GM18511 (cell line): ENCODE measurements around the gene PPM1M.

Experiments used
- ATAC-seq: cut with Tn5 transposase; IDR thresholded peaks from one replicate; pipeline ENCODE4 v1.9.1; 2021; ENCODE audit warnings: mild to moderate bottlenecking, moderate library complexity; ENCODE audit not compliant: unreplicated experiment

Gene PPM1M

DNA sequence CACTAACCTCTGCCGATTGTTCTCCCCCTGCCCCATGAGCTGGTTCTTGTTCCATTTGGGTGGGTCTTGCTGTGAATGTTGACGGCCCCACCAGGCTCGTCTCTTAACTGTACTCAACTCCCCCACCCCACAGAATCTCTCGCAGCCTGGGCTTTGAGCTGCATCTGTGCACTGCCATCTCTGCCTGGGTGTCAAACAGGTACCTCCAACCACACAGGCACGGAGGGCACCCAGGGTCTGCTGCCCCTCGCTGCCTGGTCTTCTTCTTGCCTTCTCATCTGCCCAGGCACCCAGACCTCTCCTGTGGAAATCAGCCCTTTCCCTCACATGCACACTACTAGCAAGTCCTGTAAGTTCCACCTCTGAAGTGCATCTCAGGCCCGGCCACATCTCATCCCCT is 30.2 kb upstream of the PPM1M start:
- ATAC-seq: no peak

GRCh38 chr3:52216585-52217408 is 28.8 kb upstream of the PPM1M start:
- no peak for ATAC-seq

DNA sequence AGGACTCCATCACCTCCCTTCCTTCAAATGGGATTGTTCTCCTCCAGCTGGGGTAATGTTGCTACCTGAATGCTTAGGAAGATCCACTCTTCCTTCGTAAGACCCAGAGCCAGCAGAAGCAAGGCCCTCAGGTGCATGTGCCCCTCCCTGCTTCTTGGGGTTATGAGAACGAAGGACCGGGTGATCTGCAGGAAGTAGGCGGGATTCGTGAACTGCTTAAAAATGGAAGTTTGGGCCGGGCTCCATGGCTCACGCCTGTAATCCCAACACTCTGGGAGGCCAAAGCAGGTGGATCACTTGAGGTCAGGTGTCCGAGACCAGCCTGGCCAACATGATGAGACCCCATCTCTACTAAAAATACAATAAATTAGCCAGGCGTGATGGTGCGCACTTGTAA is 28.2 kb upstream of the PPM1M start:
- ATAC-seq: no peak

DNA sequence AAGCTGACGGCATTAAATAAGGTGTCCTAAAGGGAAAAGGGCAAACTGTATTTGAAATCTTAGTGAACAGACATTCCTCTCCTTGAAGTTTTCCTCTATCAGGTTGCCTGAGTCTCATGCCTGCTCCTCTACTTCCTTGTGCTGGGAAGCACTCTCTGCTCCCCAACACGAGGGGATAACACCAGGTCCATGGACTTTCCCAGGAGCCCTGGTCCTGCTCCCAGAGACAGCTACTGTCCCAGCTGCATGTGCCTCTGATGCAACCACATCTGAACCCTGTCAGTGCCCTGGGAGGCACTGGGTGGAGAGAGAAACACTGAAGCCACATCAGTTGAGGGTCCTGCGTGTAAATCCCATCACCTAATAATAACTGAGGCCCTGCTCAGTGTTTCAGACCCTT is 27.5 kb upstream of the PPM1M start:
- ATAC-seq: no peak

DNA sequence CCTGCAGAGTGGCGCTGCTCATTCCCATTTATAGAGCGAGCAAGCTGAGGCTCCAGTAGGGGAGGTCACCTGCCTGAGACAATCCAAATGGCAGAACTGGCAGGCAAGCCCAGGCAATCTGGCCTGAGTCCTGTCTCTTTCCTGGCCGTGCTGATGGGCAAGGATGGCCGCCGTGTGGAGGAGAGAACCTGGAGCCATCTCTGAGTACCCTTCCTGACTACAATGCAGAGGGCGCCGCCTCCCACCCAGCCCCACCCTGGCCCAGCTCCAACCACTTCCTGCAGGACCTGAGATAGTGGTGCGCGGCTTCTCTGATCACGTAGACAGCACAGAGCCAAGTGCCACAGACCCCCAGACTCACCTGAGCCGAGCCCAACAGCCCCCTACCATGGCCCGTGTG is 27.1 kb upstream of the PPM1M start:
- no peak for ATAC-seq

DNA sequence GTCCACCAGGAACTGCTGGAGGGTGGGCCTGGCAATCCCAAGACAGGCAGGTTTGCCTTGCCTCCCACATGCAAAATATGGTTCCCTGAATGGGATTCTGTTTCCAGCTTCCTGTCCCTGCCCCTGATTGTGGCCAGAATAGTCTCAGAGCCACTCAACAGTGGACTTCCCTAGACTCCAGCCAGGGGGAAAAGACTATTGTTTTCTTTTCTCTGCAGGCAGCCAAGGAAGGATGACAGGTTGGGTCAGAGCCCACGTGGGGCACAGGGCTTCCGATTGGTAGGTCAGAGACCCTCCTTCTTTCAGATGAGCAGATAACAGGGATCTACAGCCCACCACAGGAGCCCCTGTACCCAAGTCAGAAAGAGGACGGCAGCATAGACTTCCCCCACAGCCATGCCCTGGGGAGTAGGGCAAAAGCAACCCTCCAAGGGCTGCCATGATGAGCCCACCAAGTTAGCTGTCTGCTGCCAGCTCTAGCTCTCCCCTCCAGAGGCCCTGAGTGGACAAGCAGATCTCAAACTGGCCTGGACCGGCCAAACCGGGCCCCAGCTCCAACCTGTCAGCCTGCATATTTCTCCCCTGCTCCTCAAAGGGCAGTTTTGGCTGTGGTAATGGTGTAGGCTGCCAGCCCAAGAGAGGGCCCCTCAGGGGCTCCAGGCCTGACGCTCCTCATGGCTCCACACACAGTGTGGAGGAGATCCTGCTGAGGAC is 26.5 kb upstream of the PPM1M start:
- ATAC-seq: no peak

- peak; percentile 59 for ATAC-seq
Observed at GRCh38 chr3:52220380-52221026, 25.1 kb upstream of the PPM1M start.

DNA sequence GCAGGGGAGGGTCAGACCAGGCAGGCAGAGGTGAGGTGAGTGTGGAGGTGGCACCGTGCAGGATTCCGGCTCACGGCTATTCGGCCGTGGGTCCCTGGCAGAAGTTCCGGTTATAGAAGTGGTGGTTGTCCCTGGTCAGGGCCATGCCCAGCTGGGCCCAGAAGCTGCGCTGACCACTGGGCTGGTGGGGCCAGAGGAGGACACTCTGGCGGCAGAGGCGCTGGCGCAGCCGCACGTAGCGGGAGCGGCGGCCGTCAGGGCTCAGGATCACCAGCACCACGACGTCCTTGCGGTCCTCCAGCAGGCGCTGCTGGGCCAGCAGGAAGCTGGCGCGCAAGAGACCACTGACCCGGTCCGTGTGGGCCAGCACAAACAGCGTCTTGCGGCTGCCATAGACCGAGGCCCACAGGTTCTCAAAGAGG is 24.4 kb upstream of the PPM1M start:
- no peak for ATAC-seq

- no peak for ATAC-seq
Observed at GRCh38 chr3:52221563-52222318, 23.8 kb upstream of the PPM1M start.

DNA sequence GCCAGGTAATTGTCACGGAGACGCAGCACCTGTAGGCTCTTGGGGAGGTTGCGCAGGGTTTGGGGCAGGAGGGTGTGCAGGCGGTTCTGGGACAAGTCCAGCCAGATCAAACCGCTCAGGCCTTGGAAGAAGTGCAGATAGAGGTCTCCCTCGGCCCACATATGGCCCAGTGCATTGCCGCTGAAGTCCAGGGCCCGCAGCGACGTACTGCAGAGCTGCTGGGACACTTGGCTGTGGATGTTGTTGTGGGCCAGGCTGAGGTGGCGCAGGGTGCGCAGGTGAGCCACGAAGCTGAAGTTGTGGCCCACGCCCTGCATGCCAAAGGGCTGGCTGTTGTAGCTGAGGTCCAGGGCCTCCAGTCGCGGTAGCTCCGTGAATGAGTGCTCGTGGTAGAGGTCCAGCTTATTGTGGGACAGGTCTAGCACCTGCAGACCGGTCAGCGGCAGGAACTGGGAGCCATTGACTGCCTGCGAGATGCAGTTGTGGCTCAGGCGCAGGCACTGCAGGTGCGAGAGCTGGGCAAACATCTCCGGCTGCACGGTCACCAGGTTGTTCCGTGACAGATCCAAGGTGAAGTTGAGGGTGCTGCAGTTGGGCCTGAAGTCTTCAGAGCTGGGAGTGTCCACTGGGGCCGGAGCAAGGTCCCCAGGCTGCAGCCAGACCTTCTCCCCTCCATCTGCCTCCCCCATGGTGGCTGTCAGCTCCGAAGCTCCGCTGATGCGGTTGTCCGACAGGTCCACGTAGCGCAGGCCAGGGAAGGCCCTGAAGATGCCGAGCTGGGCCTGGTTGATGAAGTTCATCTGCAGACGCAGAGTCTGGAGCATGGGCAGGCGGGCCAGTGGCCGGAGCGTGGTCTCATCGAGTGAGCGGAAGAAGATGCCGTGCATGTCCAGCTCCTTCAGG is 23.0 kb upstream of the PPM1M start:
- no peak for ATAC-seq

GRCh38 chr3:52223449-52224408 is 21.8 kb upstream of the PPM1M start:
- ATAC-seq: no peak

DNA sequence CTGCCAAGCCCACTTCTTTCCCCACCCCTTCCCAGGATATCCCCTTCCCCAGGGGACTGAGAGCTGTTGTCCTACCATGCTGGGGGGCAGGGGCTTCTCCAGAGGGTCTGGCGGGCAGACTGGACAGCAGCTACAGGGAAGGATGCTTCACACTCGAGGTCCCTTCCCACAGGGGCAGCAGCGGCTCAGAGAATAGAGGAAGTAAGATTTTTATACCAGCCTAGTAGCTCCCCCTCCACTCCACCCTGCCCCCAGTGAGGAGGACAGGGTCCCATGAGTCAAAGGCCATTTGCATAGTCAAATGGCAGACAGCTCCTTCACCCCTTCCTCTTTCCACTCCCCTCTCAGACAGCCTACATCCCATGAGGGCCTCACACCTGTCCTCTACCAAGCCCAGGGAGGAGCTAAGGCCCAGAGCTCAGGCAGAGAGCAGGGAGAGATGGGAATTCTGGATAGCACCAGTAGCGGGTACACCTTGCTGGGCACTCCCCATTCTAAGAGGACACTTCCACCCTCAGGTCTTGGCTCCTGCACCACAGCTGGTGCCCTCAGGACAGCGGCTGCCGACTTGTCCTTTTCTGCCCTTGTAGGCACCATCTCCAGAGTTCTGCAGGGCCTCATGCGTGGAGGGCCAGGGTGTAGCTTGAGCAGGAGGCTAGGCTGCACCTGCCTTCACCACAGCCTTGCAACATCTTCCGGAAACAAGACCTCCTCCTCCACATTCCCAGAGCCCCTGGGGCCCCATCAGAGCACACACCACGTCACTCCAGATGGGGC is 19.9 kb upstream of the PPM1M start, which contains the start of gene TLR9:
TSS of gene TLR9 (minus strand) at position 194 of the 777 bp plus-strand sequence. CDS start at position 78, 116 bp downstream.
- peak; percentile 91 for ATAC-seq

DNA sequence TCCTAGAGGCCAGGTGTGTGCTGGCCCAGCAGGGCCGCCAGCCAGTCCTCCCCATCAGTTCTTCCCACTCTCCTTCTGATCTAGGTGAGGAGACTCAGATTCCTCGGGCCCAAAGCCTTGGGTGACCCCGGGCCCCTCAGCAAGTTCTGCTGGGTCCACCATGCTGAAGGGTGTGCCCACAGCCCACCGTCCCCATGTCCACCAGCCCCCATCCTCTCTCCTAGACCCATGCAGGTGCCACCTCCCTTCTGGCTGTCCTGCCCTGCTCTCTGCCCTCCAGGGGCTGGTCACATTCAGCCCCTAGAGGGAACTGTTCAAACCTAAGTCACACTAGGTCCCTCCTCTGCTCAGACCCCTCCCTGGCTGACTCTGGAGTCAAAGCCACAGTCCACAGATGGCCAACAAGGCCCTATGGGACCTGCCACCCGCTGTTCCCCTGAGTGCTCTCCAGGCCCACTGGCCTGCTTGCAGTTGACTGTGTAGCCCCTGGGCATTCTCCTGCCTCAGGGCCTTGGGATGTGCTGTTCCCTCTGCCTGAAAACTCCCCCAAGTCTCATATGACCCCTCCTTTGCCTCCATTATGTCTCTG is 19.2 kb upstream of the PPM1M start:
- peak; percentile 20 for ATAC-seq

GRCh38 chr3:52227117-52227516 is 18.4 kb upstream of the PPM1M start:
- ATAC-seq: no peak

DNA sequence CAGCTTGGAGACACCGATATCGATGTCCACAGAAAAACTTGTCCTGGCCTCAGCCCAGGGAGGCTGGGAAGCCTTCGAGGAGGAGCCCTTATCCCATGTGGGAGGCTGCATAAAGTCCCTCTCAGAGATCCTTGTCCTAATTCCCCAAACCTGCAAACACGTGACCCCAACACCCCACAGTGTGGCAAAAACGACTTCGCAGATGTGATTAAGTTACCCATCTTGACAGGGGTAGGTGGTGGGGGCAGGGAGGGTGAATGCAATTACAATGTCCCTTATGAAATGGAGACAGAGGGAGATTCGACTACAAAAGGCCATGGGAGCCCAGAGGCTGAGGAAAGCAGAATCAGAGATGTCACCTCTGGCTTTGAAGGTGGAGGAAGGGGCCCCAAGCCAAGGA is 17.8 kb upstream of the PPM1M start:
- ATAC-seq: no peak

- ATAC-seq: no peak
Observed at GRCh38 chr3:52228266-52228665, 17.3 kb upstream of the PPM1M start.

GRCh38 chr3:52228751-52229291 is 16.7 kb upstream of the PPM1M start:
- no peak for ATAC-seq
